Lung (tissue), 12 donors: ENCODE data around the gene CACFD1. TPM values are rescaled to one million over a fixed set of nuclear protein-coding genes. Genes with fewer than 3 reads are reported as not detected.

Experiments used
- ATAC-seq: fragments of 200-7000 bp; cut with Tn5 transposase; one replicate; pipeline ENCODE4 v1.9.1; 2020; ENCODE audit warnings: moderate number of reproducible peaks; ENCODE audit not compliant: insufficient read depth, low FRiP score
- DNase-seq, 3 donors: peaks; one replicate each; pipeline ENCODE4 v3.0.0-alpha.2; 2013 to 2017
- H3K27ac ChIP-seq, 2 donors: one replicate each; pipeline ENCODE4 v1.5.1; 2013; ENCODE audit warnings: mild to moderate bottlenecking in 2 of 2, moderate library complexity in 2 of 2, control low read depth in 1 of 2, inconsistent platforms in 1 of 2, low read depth in 1 of 2, low read length in 1 of 2
- H3K27me3 ChIP-seq, 3 donors: one replicate each; pipeline ENCODE4 v1.5.1; 2013; ENCODE audit warnings: low read length in 2 of 3; ENCODE audit not compliant: control insufficient read depth in 3 of 3, insufficient read depth in 3 of 3
- H3K36me3 ChIP-seq, 4 donors: one replicate each; pipeline ENCODE4 v1.5.1; 2013; ENCODE audit warnings: low read length in 4 of 4, mild to moderate bottlenecking in 1 of 4, moderate library complexity in 1 of 4; ENCODE audit not compliant: control insufficient read depth in 4 of 4, insufficient read depth in 4 of 4
- H3K4me1 ChIP-seq, 5 donors: one replicate each; pipeline ENCODE4 v1.5.1; 2013; ENCODE audit warnings: low read length in 5 of 5, mild to moderate bottlenecking in 2 of 5, moderate library complexity in 1 of 5; ENCODE audit not compliant: control insufficient read depth in 5 of 5, insufficient read depth in 5 of 5
- H3K4me3 ChIP-seq: one replicate; pipeline ENCODE4 v1.5.1; 2013; ENCODE audit warnings: mild to moderate bottlenecking, control low read depth, moderate library complexity
- H3K9ac ChIP-seq, 2 donors: one replicate each; pipeline ENCODE4 v1.5.1; 2013; ENCODE audit warnings: low read length in 2 of 2, control low read depth in 1 of 2; ENCODE audit not compliant: insufficient read depth in 1 of 2
- H3K9me3 ChIP-seq, 4 donors: one replicate each; pipeline ENCODE4 v1.5.1; 2013; ENCODE audit warnings: low read length in 3 of 4, mild to moderate bottlenecking in 1 of 4, moderate library complexity in 1 of 4; ENCODE audit not compliant: control insufficient read depth in 4 of 4, insufficient read depth in 3 of 4
- WGBS, 2 donors: extraction: QIAGEN DNeasy Blood & Tissue Kit; methylation state at CpG; one replicate each; pipeline ENCODE4 v1.1.7; 2013; 5-methylcytosine and 5-hydroxymethylcytosine counted together
- polyA plus RNA-seq, 2 donors: library from polyadenylated mRNA; stranded (reverse); fragments of 200-250 nt; gene quantifications; one replicate each; pipeline ENCODE4 v1.2.1, GENCODE V29; 2013
- total RNA-seq, 2 donors: library from RNA; depleted of rRNA in 1 of 2; stranded (reverse); fragments of >200 nt in 1 of 2; gene quantifications; one replicate each; pipeline ENCODE4 v1.2.1, GENCODE V29; 2014 to 2021
- TF ChIP-seq, protein P1 (sequence below): IDR thresholded peaks from 2 replicates; pipeline ENCODE4 v1.5.1; 2012; ENCODE audit warnings: mild to moderate bottlenecking; ENCODE audit errors: control extremely low read depth, extremely low read depth
- donor health status: control.
- donor health status: control.
- donor health status: Bipolar disorder and iron deficiency.
- donor health status: healthy.
- donor health status: DM: yes; HTN: yes; CAD: no.

Gene CACFD1
- total and polyA plus RNA-seq, 4 donors: 18.7 to 46.1 (median 32.1) TPM

DNA sequence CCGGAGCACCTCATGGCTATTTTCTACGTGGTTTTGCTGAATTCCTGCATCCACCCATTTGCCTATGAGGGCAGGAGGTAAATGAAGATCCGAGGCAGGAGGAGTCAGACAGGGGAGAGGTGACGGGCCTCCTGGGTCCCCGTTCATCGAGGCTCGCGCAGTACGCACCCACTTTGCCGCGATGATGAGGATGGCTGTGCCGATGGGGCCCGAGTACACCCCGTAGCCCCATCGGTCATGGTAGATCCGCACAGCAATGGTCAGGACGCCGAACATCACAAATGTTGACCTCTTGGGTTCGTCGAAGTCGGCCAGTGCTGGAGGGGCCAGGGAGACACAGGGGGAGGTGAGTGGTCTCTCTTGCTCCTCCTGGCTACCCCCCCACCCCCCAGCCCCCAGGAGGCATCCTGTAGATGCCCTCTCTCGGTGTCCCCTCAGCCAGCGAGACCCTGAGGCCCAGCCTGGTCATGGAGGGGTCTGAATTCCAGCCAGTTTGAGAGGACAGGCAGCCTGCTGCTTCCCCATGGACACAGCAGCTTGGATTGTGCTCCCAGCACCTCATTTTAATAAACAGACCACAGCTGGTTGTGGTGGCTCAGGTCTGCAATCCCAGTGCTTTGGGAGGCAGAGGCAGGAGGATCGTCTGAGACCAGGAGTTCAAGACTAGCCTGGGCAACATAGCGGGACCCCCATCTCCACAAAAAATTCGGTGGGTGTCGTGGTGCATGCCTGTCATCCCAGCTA is 59.1 kb downstream of the CACFD1 start:
- Histone ChIP-seq H3K9me3 (no peaks in the 10 kb centered on the region), H3K27me3 (no peaks in the 10 kb centered on the region), H3K27ac (no peak overlapping the region), H3K9ac (no peak overlapping the region), H3K4me1 (peaks cover 0 to 49% (median 8%) of the 10 kb centered on the region in 5 donors), H3K36me3 (no peaks in the 10 kb centered on the region), H3K4me3 (no peak overlapping the region)
- 87 to 93% methylated on average over 27 of the region's 27 CpGs for WGBS, 2 donors
- ATAC-seq: no peak
- TF ChIP-seq, protein P1, sequence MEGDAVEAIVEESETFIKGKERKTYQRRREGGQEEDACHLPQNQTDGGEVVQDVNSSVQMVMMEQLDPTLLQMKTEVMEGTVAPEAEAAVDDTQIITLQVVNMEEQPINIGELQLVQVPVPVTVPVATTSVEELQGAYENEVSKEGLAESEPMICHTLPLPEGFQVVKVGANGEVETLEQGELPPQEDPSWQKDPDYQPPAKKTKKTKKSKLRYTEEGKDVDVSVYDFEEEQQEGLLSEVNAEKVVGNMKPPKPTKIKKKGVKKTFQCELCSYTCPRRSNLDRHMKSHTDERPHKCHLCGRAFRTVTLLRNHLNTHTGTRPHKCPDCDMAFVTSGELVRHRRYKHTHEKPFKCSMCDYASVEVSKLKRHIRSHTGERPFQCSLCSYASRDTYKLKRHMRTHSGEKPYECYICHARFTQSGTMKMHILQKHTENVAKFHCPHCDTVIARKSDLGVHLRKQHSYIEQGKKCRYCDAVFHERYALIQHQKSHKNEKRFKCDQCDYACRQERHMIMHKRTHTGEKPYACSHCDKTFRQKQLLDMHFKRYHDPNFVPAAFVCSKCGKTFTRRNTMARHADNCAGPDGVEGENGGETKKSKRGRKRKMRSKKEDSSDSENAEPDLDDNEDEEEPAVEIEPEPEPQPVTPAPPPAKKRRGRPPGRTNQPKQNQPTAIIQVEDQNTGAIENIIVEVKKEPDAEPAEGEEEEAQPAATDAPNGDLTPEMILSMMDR: no peak
- peak; percentile 81 to 90 (median 89) for DNase-seq

DNA sequence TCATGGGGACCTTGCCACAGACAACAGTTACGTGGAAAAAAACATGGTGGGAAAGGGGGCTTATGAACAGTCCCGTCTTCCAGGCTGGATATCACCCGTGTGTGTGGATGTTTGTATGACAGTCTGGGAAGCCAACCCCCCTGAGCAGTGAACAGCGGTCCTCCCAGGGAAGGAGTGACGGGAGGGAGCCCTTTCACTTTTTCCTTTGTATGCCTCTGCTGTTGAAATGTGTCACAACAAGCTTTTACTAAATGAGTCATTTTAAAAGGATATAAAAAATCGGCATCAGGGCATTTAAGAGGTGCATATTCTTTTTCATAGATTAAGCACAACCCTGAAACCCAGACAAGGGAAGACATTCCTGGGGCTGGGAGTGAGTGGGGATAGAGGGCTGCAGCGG is 59.9 kb downstream of the CACFD1 start:
- DNase-seq: no peak
- TF ChIP-seq, protein P1: no peak
- H3K4me3 ChIP-seq: no peak overlapping the region
- H3K9ac ChIP-seq: no peak overlapping the region
- no peaks in the 10 kb centered on the region for H3K27me3 ChIP-seq
- H3K4me1 ChIP-seq: peaks cover 0 to 45% (median 4%) of the 10 kb centered on the region in 5 donors
- H3K27ac ChIP-seq: no peak overlapping the region
- WGBS, 2 donors: 70 to 78% methylated on average over 7 of the region's 7 CpGs
- H3K36me3 ChIP-seq: no peaks in the 10 kb centered on the region
- H3K9me3 ChIP-seq: no peaks in the 10 kb centered on the region
- ATAC-seq: no peak

DNA sequence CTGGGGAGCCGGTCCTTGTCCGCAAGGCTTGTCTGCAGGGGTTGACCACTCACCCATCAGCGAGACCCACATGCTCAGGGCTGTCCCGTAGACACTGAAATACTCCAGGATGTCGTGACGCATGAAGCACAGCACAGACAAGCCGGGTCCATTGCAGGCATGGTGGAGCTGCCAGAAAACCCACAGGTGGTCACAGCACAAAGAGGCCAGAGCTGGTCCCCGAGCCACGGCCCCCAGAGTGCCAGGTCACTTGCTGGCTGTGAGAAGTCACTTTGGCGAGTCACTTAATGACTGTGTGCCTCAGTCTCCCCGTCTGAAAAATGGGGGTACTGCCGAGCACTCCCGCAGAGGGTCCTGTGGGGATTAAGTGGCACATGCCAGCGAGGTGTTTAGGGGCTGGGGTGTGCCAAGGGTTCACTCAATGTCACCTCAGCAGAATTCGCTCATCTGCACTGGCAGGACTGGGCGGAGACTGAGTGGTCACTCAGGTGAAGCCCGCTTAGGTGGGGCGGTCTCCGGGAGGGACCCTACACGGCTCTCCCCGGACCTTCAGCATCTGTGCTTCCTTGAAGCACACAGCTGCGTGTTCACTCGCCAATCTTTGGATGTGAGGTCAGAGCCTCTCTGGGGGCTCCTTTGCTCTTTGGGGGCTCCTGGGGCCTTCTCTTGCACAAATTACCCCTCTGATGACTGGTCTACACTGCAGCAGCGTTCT is 60.5 kb downstream of the CACFD1 start:
- Histone ChIP-seq H3K9ac (no peak overlapping the region), H3K27ac (no peak overlapping the region), H3K4me3 (no peak overlapping the region), H3K27me3 (no peaks in the 10 kb centered on the region), H3K9me3 (no peaks in the 10 kb centered on the region), H3K36me3 (no peaks in the 10 kb centered on the region), H3K4me1 (peaks cover 0 to 41% (median 4%) of the 10 kb centered on the region in 5 donors)
- TF ChIP-seq, protein P1: no peak
- DNase-seq: no peak
- no peak for ATAC-seq
- 88 to 96% methylated on average over 24 of the region's 24 CpGs for WGBS, 2 donors

Other genes starting within 250 kb of the CACFD1 start
- gene ABO, start 184.8 kb upstream of the CACFD1 start, total RNA-seq: 10 to 100 TPM in 1 of 2 donors, 1 to 10 TPM in 1; 3.9 to 23.0 TPM
- gene ABO, start 184.8 kb upstream of the CACFD1 start, polyA plus RNA-seq: 10 to 100 TPM in 1 of 2 donors, 1 to 10 TPM in 1; 4.0 to 14.6 TPM
- gene SURF6, start 123.8 kb upstream of the CACFD1 start, total RNA-seq: 10 to 100 TPM; 13.7 to 25.6 TPM
- 10 to 100 TPM; 23.0 to 24.5 TPM for gene SURF6, start 123.8 kb upstream of the CACFD1 start, polyA plus RNA-seq
- 10 to 100 TPM; 19.3 to 32.0 TPM for gene MED22, start 111.8 kb upstream of the CACFD1 start, total RNA-seq
- 10 to 100 TPM; 11.4 to 20.9 TPM for gene MED22, start 111.8 kb upstream of the CACFD1 start, polyA plus RNA-seq
- 1,000 to 10,000 TPM; 1,412 to 1,708 TPM for gene RPL7A, start 111.8 kb upstream of the CACFD1 start, total RNA-seq
- gene RPL7A, start 111.8 kb upstream of the CACFD1 start, polyA plus RNA-seq: 1,000 to 10,000 TPM; 2,527 to 3,573 TPM
- gene SURF1, start 103.5 kb upstream of the CACFD1 start, total RNA-seq: 10 to 100 TPM; 14.2 to 41.7 TPM
- gene SURF1, start 103.5 kb upstream of the CACFD1 start, polyA plus RNA-seq: 10 to 100 TPM; 73.9 to 75.3 TPM
- gene SURF2, start 103.4 kb upstream of the CACFD1 start, total RNA-seq: 10 to 100 TPM; 11.7 to 30.3 TPM
- 10 to 100 TPM; 24.1 to 50.1 TPM for gene SURF2, start 103.4 kb upstream of the CACFD1 start, polyA plus RNA-seq
- gene SURF4, start 83.9 kb upstream of the CACFD1 start, total RNA-seq: 100 to 1,000 TPM; 144 to 222 TPM
- 100 to 1,000 TPM in 1 of 2 donors, 10 to 100 TPM in 1; 87.4 to 204 TPM for gene SURF4, start 83.9 kb upstream of the CACFD1 start, polyA plus RNA-seq
- gene STKLD1, start 83.6 kb upstream of the CACFD1 start, total RNA-seq: 1 to 10 TPM in 1 of 2 donors, under 1 TPM in 1; 0.82 to 1.4 TPM
- 1 to 10 TPM in 1 of 2 donors, under 1 TPM in 1; 0.40 to 3.1 TPM for gene STKLD1, start 83.6 kb upstream of the CACFD1 start, polyA plus RNA-seq
- 10 to 100 TPM; 20.3 to 20.4 TPM for gene REXO4, start 42.0 kb upstream of the CACFD1 start, total RNA-seq
- 10 to 100 TPM; 14.6 to 19.6 TPM for gene REXO4, start 42.0 kb upstream of the CACFD1 start, polyA plus RNA-seq
- gene ADAMTS13, start 37.6 kb upstream of the CACFD1 start, total RNA-seq: 1 to 10 TPM; 2.8 to 4.1 TPM
- 1 to 10 TPM; 1.0 to 3.1 TPM for gene ADAMTS13, start 37.6 kb upstream of the CACFD1 start, polyA plus RNA-seq
- 10 to 100 TPM in 1 of 2 donors, 1 to 10 TPM in 1; 9.3 to 27.8 TPM for gene SLC2A6, start 19.1 kb downstream of the CACFD1 start, total RNA-seq
- 10 to 100 TPM in 1 of 2 donors, 1 to 10 TPM in 1; 8.4 to 49.6 TPM for gene SLC2A6, start 19.1 kb downstream of the CACFD1 start, polyA plus RNA-seq
- not detected for gene MYMK, start 65.0 kb downstream of the CACFD1 start, total RNA-seq
- not detected for gene MYMK, start 65.0 kb downstream of the CACFD1 start, polyA plus RNA-seq
- 10 to 100 TPM; 11.1 to 20.6 TPM for gene ADAMTSL2, start 74.7 kb downstream of the CACFD1 start, total RNA-seq
- 1 to 10 TPM; 6.4 to 9.1 TPM for gene ADAMTSL2, start 74.7 kb downstream of the CACFD1 start, polyA plus RNA-seq
- under 1 TPM in 1 of 2 donors, not detected in 1; 0.51 TPM for gene FAM163B, start 149.4 kb downstream of the CACFD1 start, total RNA-seq
- under 1 TPM; 0.10 to 0.16 TPM for gene FAM163B, start 149.4 kb downstream of the CACFD1 start, polyA plus RNA-seq
- under 1 TPM; 0.06 to 0.48 TPM for gene DBH, start 176.4 kb downstream of the CACFD1 start, total RNA-seq
- under 1 TPM; 0.08 TPM for gene DBH, start 176.4 kb downstream of the CACFD1 start, polyA plus RNA-seq